Measurements from ENCODE around the gene FBXO21.

GRCh38 chr12:117218149-117218548 lies 27.9 kb upstream of the FBXO21 start:
- TF ChIP-seq CTCF (IDR thresholded peaks at IDR 0.05; ENCODE audit: low read depth, low read length, poor library complexity, severe bottlenecking) (no peak), EZH2phosphoT487 (IDR thresholded peaks at IDR 0.05; ENCODE audit: borderline replicate concordance, low read length) (no peak)

All from DOHH2 (cell line).